Measurements from ENCODE around the gene PUS1. TPM values are rescaled to one million over a fixed set of nuclear protein-coding genes. Genes with fewer than 3 reads are reported as not detected.
"Not testable (repeated sequence)": the region's sequence is repeated elsewhere in the genome, so short reads cannot be mapped to it uniquely, and the experiment has no call there.

The PUS1 gene
- total RNA-seq, 1 donor from 2014 or later: 92.1 TPM

- not testable (repeated sequence) for H3K27me3 Mint-ChIP-seq (ENCODE audit: insufficient read depth); DNase-seq (ENCODE audit: low spot score); H3K36me3 Mint-ChIP-seq (ENCODE audit: low read depth); H3K4me3 Mint-ChIP-seq; H3K27ac Mint-ChIP-seq; H3K9me3 Mint-ChIP-seq
- intact Hi-C loops (cut with micrococcal nuclease): loop anchor here (5.0 kb wide), 1 partner anchor 733 kb away; the partner anchor contains the start of genes POLE and PXMP2
- H3K4me1 Mint-ChIP-seq (ENCODE audit: low read depth): peaks cover 37% of the 10 kb centered on the region
Observed at GRCh38 chr12:131954460-131954859, 25.4 kb downstream of the PUS1 start.

GRCh38 chr12:131959116-131959515 is 30.0 kb downstream of the PUS1 start:
- no peak for DNase-seq (ENCODE audit: low spot score)
- H3K4me1 Mint-ChIP-seq (ENCODE audit: low read depth): peaks cover 48% of the 10 kb centered on the region
- intact Hi-C loops (cut with micrococcal nuclease): no loop called here
- no peak overlapping the region for H3K4me3 Mint-ChIP-seq
- no peaks in the 10 kb centered on the region for H3K9me3 Mint-ChIP-seq
- H3K27ac Mint-ChIP-seq: no peak overlapping the region
- peaks cover 20% of the 10 kb centered on the region for H3K36me3 Mint-ChIP-seq (ENCODE audit: low read depth)
- H3K27me3 Mint-ChIP-seq (ENCODE audit: insufficient read depth): no peaks in the 10 kb centered on the region

- Mint-ChIP-seq H3K4me3 (no peak overlapping the region), H3K9me3 (no peaks in the 10 kb centered on the region), H3K36me3 (ENCODE audit: low read depth) (peaks cover 23% of the 10 kb centered on the region), H3K4me1 (ENCODE audit: low read depth) (peaks cover 52% of the 10 kb centered on the region), H3K27ac (no peak overlapping the region), H3K27me3 (ENCODE audit: insufficient read depth) (no peaks in the 10 kb centered on the region)
- intact Hi-C loops (cut with micrococcal nuclease): no loop called here
- DNase-seq (ENCODE audit: low spot score): no peak
Observed at GRCh38 chr12:131959641-131960589, 30.8 kb downstream of the PUS1 start.

DNA sequence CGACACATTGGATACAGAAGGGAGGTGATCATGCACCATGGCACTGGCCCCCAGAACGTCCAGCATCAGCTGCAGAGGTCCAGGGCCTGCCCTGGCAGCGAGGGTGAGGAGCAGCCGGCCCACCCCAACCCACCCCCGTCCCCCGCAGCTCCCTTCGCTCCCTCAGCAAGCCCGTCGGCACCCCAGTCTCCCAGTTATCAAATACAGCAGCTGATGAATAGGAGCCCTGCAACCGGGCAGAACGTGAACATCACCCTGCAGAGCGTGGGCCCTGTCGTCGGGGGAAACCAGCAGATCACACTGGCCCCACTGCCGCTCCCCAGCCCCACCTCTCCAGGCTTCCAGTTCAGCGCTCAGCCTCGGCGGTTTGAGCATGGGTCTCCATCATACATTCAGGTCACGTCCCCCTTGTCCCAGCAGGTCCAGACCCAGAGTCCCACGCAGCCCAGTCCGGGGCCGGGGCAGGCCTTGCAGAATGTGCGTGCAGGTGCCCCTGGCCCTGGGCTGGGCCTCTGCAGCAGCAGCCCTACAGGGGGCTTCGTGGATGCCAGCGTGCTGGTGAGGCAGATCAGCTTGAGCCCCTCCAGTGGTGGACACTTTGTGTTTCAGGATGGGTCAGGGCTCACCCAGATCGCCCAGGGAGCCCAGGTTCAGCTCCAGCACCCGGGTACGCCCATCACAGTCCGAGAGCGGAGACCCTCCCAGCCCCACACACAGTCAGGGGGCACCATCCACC is 31.7 kb downstream of the PUS1 start:
- H3K4me3 Mint-ChIP-seq; H3K9me3 Mint-ChIP-seq; H3K27ac Mint-ChIP-seq; H3K27me3 Mint-ChIP-seq (ENCODE audit: insufficient read depth); DNase-seq (ENCODE audit: low spot score); intact Hi-C loops (cut with micrococcal nuclease): not testable (repeated sequence)
- Mint-ChIP-seq H3K36me3 (ENCODE audit: low read depth) (peaks cover 24% of the 10 kb centered on the region), H3K4me1 (ENCODE audit: low read depth) (peaks cover 55% of the 10 kb centered on the region)

DNA sequence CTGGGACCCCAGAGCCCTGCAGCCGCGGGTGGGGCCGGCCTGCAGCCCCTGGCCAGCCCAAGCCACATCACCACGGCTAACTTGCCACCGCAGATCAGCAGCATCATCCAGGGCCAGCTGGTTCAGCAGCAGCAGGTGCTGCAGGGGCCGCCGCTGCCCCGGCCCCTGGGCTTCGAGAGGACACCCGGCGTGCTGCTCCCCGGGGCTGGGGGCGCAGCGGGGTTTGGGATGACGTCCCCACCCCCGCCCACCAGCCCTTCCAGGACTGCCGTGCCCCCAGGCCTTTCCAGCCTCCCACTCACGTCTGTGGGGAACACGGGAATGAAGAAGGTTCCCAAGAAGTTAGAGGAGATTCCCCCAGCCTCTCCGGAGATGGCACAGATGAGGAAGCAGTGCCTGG is 32.3 kb downstream of the PUS1 start:
- H3K4me3 Mint-ChIP-seq; H3K27me3 Mint-ChIP-seq (ENCODE audit: insufficient read depth); H3K9me3 Mint-ChIP-seq; DNase-seq (ENCODE audit: low spot score); H3K27ac Mint-ChIP-seq; intact Hi-C loops (cut with micrococcal nuclease): not testable (repeated sequence)
- H3K36me3 Mint-ChIP-seq (ENCODE audit: low read depth): peaks cover 20% of the 10 kb centered on the region
- H3K4me1 Mint-ChIP-seq (ENCODE audit: low read depth): peaks cover 50% of the 10 kb centered on the region

GRCh38 chr12:131962069-131962468 is 33.0 kb downstream of the PUS1 start:
- Mint-ChIP-seq H3K27ac (no peak overlapping the region), H3K9me3 (no peaks in the 10 kb centered on the region), H3K27me3 (ENCODE audit: insufficient read depth) (no peaks in the 10 kb centered on the region), H3K4me3 (no peak overlapping the region), H3K36me3 (ENCODE audit: low read depth) (peaks cover 20% of the 10 kb centered on the region), H3K4me1 (ENCODE audit: low read depth) (peaks cover 45% of the 10 kb centered on the region)
- intact Hi-C loops (cut with micrococcal nuclease): no loop called here
- DNase-seq (ENCODE audit: low spot score): no peak

- Mint-ChIP-seq H3K27me3 (ENCODE audit: insufficient read depth) (no peaks in the 10 kb centered on the region), H3K4me3 (no peak overlapping the region), H3K9me3 (no peaks in the 10 kb centered on the region), H3K36me3 (ENCODE audit: low read depth) (peaks cover 24% of the 10 kb centered on the region), H3K27ac (no peak overlapping the region), H3K4me1 (ENCODE audit: low read depth) (peaks cover 48% of the 10 kb centered on the region)
- no peak for DNase-seq (ENCODE audit: low spot score)
- intact Hi-C loops (cut with micrococcal nuclease): no loop called here
Observed at GRCh38 chr12:131963381-131963780, 34.3 kb downstream of the PUS1 start.

DNA sequence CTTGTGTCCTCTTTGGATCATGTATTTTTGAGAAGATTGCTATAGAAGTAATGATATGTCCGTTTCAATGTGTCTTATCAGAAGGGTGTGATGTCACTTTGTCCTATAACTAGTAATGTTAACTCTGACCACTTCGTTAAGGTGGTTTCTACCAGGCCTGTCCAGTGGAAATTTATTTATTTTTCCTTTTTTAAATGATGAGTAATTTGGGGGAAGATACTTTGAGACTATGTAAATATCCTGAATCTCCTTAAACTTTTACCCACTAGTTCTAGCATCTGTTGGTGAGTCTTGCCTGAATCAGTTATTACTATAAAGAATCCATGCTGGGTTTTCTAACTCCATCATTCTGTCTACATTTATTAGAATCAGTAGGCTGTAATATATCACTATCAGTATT is 36.0 kb downstream of the PUS1 start:
- H3K4me3 Mint-ChIP-seq: no peak overlapping the region
- no peak for DNase-seq (ENCODE audit: low spot score)
- intact Hi-C loops (cut with micrococcal nuclease): no loop called here
- peaks cover 24% of the 10 kb centered on the region for H3K36me3 Mint-ChIP-seq (ENCODE audit: low read depth)
- no peaks in the 10 kb centered on the region for H3K27me3 Mint-ChIP-seq (ENCODE audit: insufficient read depth)
- peaks cover 42% of the 10 kb centered on the region for H3K4me1 Mint-ChIP-seq (ENCODE audit: low read depth)
- no peaks in the 10 kb centered on the region for H3K9me3 Mint-ChIP-seq
- H3K27ac Mint-ChIP-seq: no peak overlapping the region

DNA sequence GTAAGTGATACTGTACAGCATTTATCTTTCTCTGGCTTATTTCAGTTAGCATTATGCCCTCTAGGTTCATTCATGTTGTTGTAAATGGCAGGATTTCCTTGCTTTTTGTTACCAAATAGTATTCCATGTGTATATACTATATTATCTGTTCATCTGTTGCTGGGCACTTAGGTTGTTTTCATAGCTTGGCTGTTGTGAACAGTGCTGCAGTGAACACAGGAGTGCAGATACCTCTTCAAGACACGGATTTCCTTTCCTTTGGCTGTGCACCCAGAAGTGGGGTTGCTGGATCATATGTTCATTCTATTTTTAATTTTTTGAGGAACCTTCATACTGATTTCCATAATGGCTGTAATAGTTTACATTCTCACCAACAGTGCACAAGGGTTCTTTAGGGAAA is 42.1 kb downstream of the PUS1 start:
- intact Hi-C loops (cut with micrococcal nuclease): no loop called here
- no peaks in the 10 kb centered on the region for H3K9me3 Mint-ChIP-seq
- peaks cover 9% of the 10 kb centered on the region for H3K36me3 Mint-ChIP-seq (ENCODE audit: low read depth)
- H3K4me1 Mint-ChIP-seq (ENCODE audit: low read depth): peaks cover 20% of the 10 kb centered on the region
- H3K27me3 Mint-ChIP-seq (ENCODE audit: insufficient read depth): no peaks in the 10 kb centered on the region
- H3K4me3 Mint-ChIP-seq: no peak overlapping the region
- DNase-seq (ENCODE audit: low spot score): no peak
- H3K27ac Mint-ChIP-seq: no peak overlapping the region

- no peak for DNase-seq (ENCODE audit: low spot score)
- Mint-ChIP-seq H3K9me3 (no peaks in the 10 kb centered on the region), H3K4me1 (ENCODE audit: low read depth) (peaks cover 20% of the 10 kb centered on the region), H3K27me3 (ENCODE audit: insufficient read depth) (no peaks in the 10 kb centered on the region), H3K36me3 (ENCODE audit: low read depth) (peaks cover 11% of the 10 kb centered on the region), H3K4me3 (no peak overlapping the region), H3K27ac (no peak overlapping the region)
- intact Hi-C loops (cut with micrococcal nuclease): no loop called here
Observed at GRCh38 chr12:131975228-131975627, 46.2 kb downstream of the PUS1 start.

- Mint-ChIP-seq H3K4me3 (no peak overlapping the region), H3K27ac (no peak overlapping the region), H3K4me1 (ENCODE audit: low read depth) (peaks cover 10% of the 10 kb centered on the region), H3K9me3 (no peaks in the 10 kb centered on the region), H3K27me3 (ENCODE audit: insufficient read depth) (no peaks in the 10 kb centered on the region), H3K36me3 (ENCODE audit: low read depth) (peaks cover 26% of the 10 kb centered on the region)
- no peak for DNase-seq (ENCODE audit: low spot score)
- intact Hi-C loops (cut with micrococcal nuclease): no loop called here
Observed at GRCh38 chr12:131979606-131980005, 50.5 kb downstream of the PUS1 start.

- peaks cover 26% of the 10 kb centered on the region for H3K36me3 Mint-ChIP-seq (ENCODE audit: low read depth)
- H3K9me3 Mint-ChIP-seq: no peaks in the 10 kb centered on the region
- no peak overlapping the region for H3K4me3 Mint-ChIP-seq
- no peak for DNase-seq (ENCODE audit: low spot score)
- H3K4me1 Mint-ChIP-seq (ENCODE audit: low read depth): peaks cover 10% of the 10 kb centered on the region
- no peak overlapping the region for H3K27ac Mint-ChIP-seq
- intact Hi-C loops (cut with micrococcal nuclease): no loop called here
- H3K27me3 Mint-ChIP-seq (ENCODE audit: insufficient read depth): no peaks in the 10 kb centered on the region
Observed at GRCh38 chr12:131980263-131980662, 51.2 kb downstream of the PUS1 start.

GRCh38 chr12:131981388-131981787 is 52.3 kb downstream of the PUS1 start:
- Mint-ChIP-seq H3K27me3 (ENCODE audit: insufficient read depth) (no peaks in the 10 kb centered on the region), H3K4me1 (ENCODE audit: low read depth) (peaks cover 10% of the 10 kb centered on the region), H3K36me3 (ENCODE audit: low read depth) (peaks cover 26% of the 10 kb centered on the region), H3K27ac (no peak overlapping the region), H3K9me3 (no peaks in the 10 kb centered on the region), H3K4me3 (no peak overlapping the region)
- no peak for DNase-seq (ENCODE audit: low spot score)
- intact Hi-C loops (cut with micrococcal nuclease): no loop called here
